ENCODE measurements around the gene LCN15.
A peak's percentile ranks its signal among the peaks of the same experiment; 100 is the strongest.

Gene LCN15

GRCh38 chr9:136764301-136764891 lies at the start of gene LCN15:
LCN15 (minus strand) TSS chr9:136764518; CDS start chr9:136764488, 30 bp downstream.
- H3K27ac ChIP-seq = no peak within 1 kb of the TSS
- peak within 1 kb of the TSS; percentile 73 for H3K4me2 ChIP-seq
- H4K20me1 ChIP-seq (ENCODE audit: insufficient read depth) = no peaks in the 10 kb centered on the region
- H3K4me1 ChIP-seq (ENCODE audit: low read depth, poor library complexity, severe bottlenecking) = peaks cover 58% of the 10 kb centered on the region
- peaks cover 26% of the 10 kb centered on the region for H3K27me3 ChIP-seq (ENCODE audit: insufficient read depth, low read depth)
- H3K4me3 ChIP-seq (IDR thresholded peaks at IDR 0.05; ENCODE audit: insufficient read depth, low read depth, low read length) = no peak within 1 kb of the TSS
- H3K36me3 ChIP-seq (ENCODE audit: insufficient read depth) = no peaks in the 10 kb centered on the region
- no peaks in the 10 kb centered on the region for H3K79me2 ChIP-seq (ENCODE audit: insufficient read depth, low read depth)
- no peak within 1 kb of the TSS for H3K9ac ChIP-seq
- no peak for TF ChIP-seq CTCF (conservative IDR thresholded peaks at IDR 0.05; ENCODE audit: low read depth, low read length)
- H2AFZ ChIP-seq (ENCODE audit: low read depth) = no peak within 1 kb of the TSS

GRCh38 chr9:136808806-136809158 lies 44.5 kb upstream of the LCN15 start:
- Histone ChIP-seq H2AFZ (ENCODE audit: low read depth) (no peak overlapping the region), H3K9ac (peak overlapping the region; percentile 79), H3K79me2 (ENCODE audit: insufficient read depth, low read depth) (peaks cover 41% of the 10 kb centered on the region), H3K4me3 (IDR thresholded peaks at IDR 0.05; ENCODE audit: insufficient read depth, low read depth, low read length) (no peak overlapping the region), H4K20me1 (ENCODE audit: insufficient read depth) (0 out of 2 replicates have a peak, but pooled peaks cover 3% of the 10 kb centered on the region), H3K4me1 (ENCODE audit: low read depth, poor library complexity, severe bottlenecking) (peaks cover 22% of the 10 kb centered on the region), H3K36me3 (ENCODE audit: insufficient read depth) (no peaks in the 10 kb centered on the region; the same call in 1 of the 2 replicates), H3K27me3 (ENCODE audit: insufficient read depth, low read depth) (no peaks in the 10 kb centered on the region), H3K4me2 (peak overlapping the region; percentile 57), H3K27ac (no peak overlapping the region)
- TF ChIP-seq CTCF (conservative IDR thresholded peaks at IDR 0.05; ENCODE audit: low read depth, low read length) = no peak

GRCh38 chr9:136808075-136808805 lies 43.9 kb upstream of the LCN15 start:
- TF ChIP-seq CTCF (conservative IDR thresholded peaks at IDR 0.05; ENCODE audit: low read depth, low read length) = no peak
- no peaks in the 10 kb centered on the region; the same call in 1 of the 2 replicates for H3K36me3 ChIP-seq (ENCODE audit: insufficient read depth)
- H3K79me2 ChIP-seq (ENCODE audit: insufficient read depth, low read depth) = peaks cover 41% of the 10 kb centered on the region
- H3K27me3 ChIP-seq (ENCODE audit: insufficient read depth, low read depth) = no peaks in the 10 kb centered on the region
- H2AFZ ChIP-seq (ENCODE audit: low read depth) = peak overlapping the region; percentile 59
- H3K27ac ChIP-seq = peak overlapping the region; percentile 55; the same call in 1 of the 2 replicates
- peaks cover 22% of the 10 kb centered on the region for H3K4me1 ChIP-seq (ENCODE audit: low read depth, poor library complexity, severe bottlenecking)
- H3K4me3 ChIP-seq (IDR thresholded peaks at IDR 0.05; ENCODE audit: insufficient read depth, low read depth, low read length) = no peak overlapping the region
- peak overlapping the region; percentile 57 for H3K4me2 ChIP-seq
- H3K9ac ChIP-seq = peak overlapping the region; percentile 79
- H4K20me1 ChIP-seq (ENCODE audit: insufficient read depth) = 0 out of 2 replicates have a peak, but pooled peaks cover 3% of the 10 kb centered on the region

- Histone ChIP-seq H3K4me1 (ENCODE audit: low read depth, poor library complexity, severe bottlenecking) (peaks cover 23% of the 10 kb centered on the region), H3K4me2 (peak within 1 kb of the TSS; percentile 67), H2AFZ (ENCODE audit: low read depth) (peak within 1 kb of the TSS; percentile 86), H3K4me3 (IDR thresholded peaks at IDR 0.05; ENCODE audit: insufficient read depth, low read depth, low read length) (no peak within 1 kb of the TSS), H4K20me1 (ENCODE audit: insufficient read depth) (0 out of 2 replicates have a peak, but pooled peaks cover 3% of the 10 kb centered on the region), H3K27ac (peak within 1 kb of the TSS; percentile 55), H3K27me3 (ENCODE audit: insufficient read depth, low read depth) (no peaks in the 10 kb centered on the region), H3K36me3 (ENCODE audit: insufficient read depth) (no peaks in the 10 kb centered on the region; the same call in 1 of the 2 replicates), H3K9ac (peak within 1 kb of the TSS; percentile 79), H3K79me2 (ENCODE audit: insufficient read depth, low read depth) (peaks cover 41% of the 10 kb centered on the region)
- no peak for TF ChIP-seq CTCF (conservative IDR thresholded peaks at IDR 0.05; ENCODE audit: low read depth, low read length)
These were observed 43.2 kb upstream of the LCN15 start, which contains the start of gene RABL6 for GRCh38 chr9:136807281-136808074. RABL6 (plus strand) TSS chr9:136807948; CDS start chr9:136808197, 249 bp downstream.

Measured in KMS-11 (cell line).